T-helper 1 cell treated with Interleukin-12 subunit alpha and Interleukin-12 subunit beta and Interleukin-4 antibody, amounts not matched to agents 30 μg/mL and 1 μg/mL, for 36 hours (primary cell): ENCODE data around the gene PRKX.
"Not testable (repeated sequence)": the region's sequence is repeated elsewhere in the genome, so short reads cannot be mapped to it uniquely, and the experiment has no call there.

Source experiments
- H3K27ac Mint-ChIP-seq: one replicate; pipeline ENCODE4 v1.8.0; 2021; ENCODE audit warnings: mild to moderate bottlenecking, mixed read lengths
- H3K27me3 Mint-ChIP-seq: one replicate; pipeline ENCODE4 v1.8.0; 2021; ENCODE audit warnings: low read depth, mixed read lengths
- H3K36me3 Mint-ChIP-seq: one replicate; pipeline ENCODE4 v1.8.0; 2021; ENCODE audit warnings: low read depth, mixed read lengths
- H3K4me1 Mint-ChIP-seq: one replicate; pipeline ENCODE4 v1.8.0; 2021; ENCODE audit warnings: low read depth, mixed read lengths
- H3K4me3 Mint-ChIP-seq: one replicate; pipeline ENCODE4 v1.8.0; 2021; ENCODE audit warnings: mild to moderate bottlenecking, moderate library complexity, mixed read lengths
- H3K9me3 Mint-ChIP-seq: one replicate; pipeline ENCODE4 v1.8.0; 2021; ENCODE audit warnings: mixed read lengths

PRKX gene

GRCh38 chrX:3717742-3718420 lies 4.4 kb upstream of the PRKX start:
- Mint-ChIP-seq H3K27ac (no peak overlapping the region), H3K4me1 (peaks cover 4% of the 10 kb centered on the region), H3K9me3 (no peaks in the 10 kb centered on the region), H3K4me3 (no peak overlapping the region), H3K36me3 (no peaks in the 10 kb centered on the region), H3K27me3 (peaks cover 12% of the 10 kb centered on the region)

GRCh38 chrX:3715921-3716320 lies 2.5 kb upstream of the PRKX start:
- Mint-ChIP-seq H3K27ac (no peak overlapping the region), H3K36me3 (peaks cover 9% of the 10 kb centered on the region), H3K4me1 (peaks cover 6% of the 10 kb centered on the region), H3K27me3 (peaks cover 5% of the 10 kb centered on the region), H3K9me3 (no peaks in the 10 kb centered on the region), H3K4me3 (no peak overlapping the region)

GRCh38 chrX:3714706-3715479 lies 1.4 kb upstream of the PRKX start:
- not testable (repeated sequence) for H3K36me3 Mint-ChIP-seq, H3K27me3 Mint-ChIP-seq, H3K27ac Mint-ChIP-seq, H3K9me3 Mint-ChIP-seq, H3K4me3 Mint-ChIP-seq
- H3K4me1 Mint-ChIP-seq: peaks cover 14% of the 10 kb centered on the region

GRCh38 chrX:3713937-3714434 lies 537 bp upstream of the PRKX start:
- Mint-ChIP-seq H3K9me3 (no peaks in the 10 kb centered on the region), H3K4me1 (peaks cover 13% of the 10 kb centered on the region), H3K27ac (peak overlapping the region; percentile 63), H3K4me3 (peak overlapping the region; percentile 65), H3K27me3 (no peaks in the 10 kb centered on the region), H3K36me3 (peaks cover 9% of the 10 kb centered on the region)

GRCh38 chrX:3712870-3713224 lies 602 bp downstream of the PRKX start:
- Mint-ChIP-seq H3K27ac (no peak overlapping the region), H3K4me3 (peak overlapping the region; percentile 100), H3K9me3 (no peaks in the 10 kb centered on the region)

GRCh38 chrX:3712051-3712869 lies 1.2 kb downstream of the PRKX start:
- Mint-ChIP-seq H3K36me3 (peaks cover 13% of the 10 kb centered on the region), H3K27me3 (no peaks in the 10 kb centered on the region), H3K9me3 (no peaks in the 10 kb centered on the region), H3K27ac (peak overlapping the region; percentile 99), H3K4me3 (peak overlapping the region; percentile 100), H3K4me1 (peaks cover 21% of the 10 kb centered on the region)

More at GRCh38 chrX:3712870-3713224, 602 bp downstream of the PRKX start:
- Mint-ChIP-seq H3K27me3 (no peaks in the 10 kb centered on the region), H3K36me3 (peaks cover 12% of the 10 kb centered on the region), H3K4me1 (peaks cover 17% of the 10 kb centered on the region)

GRCh38 chrX:3711331-3711917 lies 2.0 kb downstream of the PRKX start:
- H3K4me1 Mint-ChIP-seq: peaks cover 27% of the 10 kb centered on the region

GRCh38 chrX:3707673-3708274 lies 5.7 kb downstream of the PRKX start:
- H3K4me3 Mint-ChIP-seq: peak overlapping the region; percentile 44
- peak overlapping the region; percentile 76 for H3K27ac Mint-ChIP-seq
- H3K36me3 Mint-ChIP-seq: peaks cover 34% of the 10 kb centered on the region
- peaks cover 45% of the 10 kb centered on the region for H3K4me1 Mint-ChIP-seq
- not testable (repeated sequence) for H3K27me3 Mint-ChIP-seq, H3K9me3 Mint-ChIP-seq

More at GRCh38 chrX:3711331-3711917, 2.0 kb downstream of the PRKX start:
- H3K27ac Mint-ChIP-seq: peak overlapping the region; percentile 99
- no peaks in the 10 kb centered on the region for H3K27me3 Mint-ChIP-seq
- peak overlapping the region; percentile 100 for H3K4me3 Mint-ChIP-seq
- no peaks in the 10 kb centered on the region for H3K9me3 Mint-ChIP-seq
- peaks cover 15% of the 10 kb centered on the region for H3K36me3 Mint-ChIP-seq

GRCh38 chrX:3706481-3706880 lies 7.0 kb downstream of the PRKX start:
- peak overlapping the region; percentile 31 for H3K4me3 Mint-ChIP-seq
- no peaks in the 10 kb centered on the region for H3K9me3 Mint-ChIP-seq
- H3K36me3 Mint-ChIP-seq: peaks cover 32% of the 10 kb centered on the region
- no peaks in the 10 kb centered on the region for H3K27me3 Mint-ChIP-seq
- peaks cover 48% of the 10 kb centered on the region for H3K4me1 Mint-ChIP-seq
- H3K27ac Mint-ChIP-seq: no peak overlapping the region

- not testable (repeated sequence) for H3K27me3 Mint-ChIP-seq, H3K4me3 Mint-ChIP-seq, H3K9me3 Mint-ChIP-seq
- Mint-ChIP-seq H3K36me3 (peaks cover 38% of the 10 kb centered on the region), H3K4me1 (peaks cover 50% of the 10 kb centered on the region), H3K27ac (peak overlapping the region; percentile 41)
These were observed 10.2 kb downstream of the PRKX start for GRCh38 chrX:3703251-3703650.

GRCh38 chrX:3702095-3702494 lies 11.4 kb downstream of the PRKX start:
- peaks cover 46% of the 10 kb centered on the region for H3K4me1 Mint-ChIP-seq
- H3K4me3 Mint-ChIP-seq: peak overlapping the region; percentile 8
- not testable (repeated sequence) for H3K27ac Mint-ChIP-seq, H3K27me3 Mint-ChIP-seq, H3K9me3 Mint-ChIP-seq
- H3K36me3 Mint-ChIP-seq: peaks cover 43% of the 10 kb centered on the region

GRCh38 chrX:3701445-3701928 lies 12.0 kb downstream of the PRKX start:
- Mint-ChIP-seq H3K4me1 (peaks cover 43% of the 10 kb centered on the region), H3K36me3 (peaks cover 43% of the 10 kb centered on the region), H3K4me3 (peak overlapping the region; percentile 17)
- not testable (repeated sequence) for H3K27me3 Mint-ChIP-seq, H3K9me3 Mint-ChIP-seq, H3K27ac Mint-ChIP-seq

- H3K4me1 Mint-ChIP-seq: peaks cover 49% of the 10 kb centered on the region
- H3K27me3 Mint-ChIP-seq: no peaks in the 10 kb centered on the region
- H3K27ac Mint-ChIP-seq: peak overlapping the region; percentile 92
- peaks cover 45% of the 10 kb centered on the region for H3K36me3 Mint-ChIP-seq
- no peaks in the 10 kb centered on the region for H3K9me3 Mint-ChIP-seq
- H3K4me3 Mint-ChIP-seq: peak overlapping the region; percentile 82
These were observed 13.5 kb downstream of the PRKX start for GRCh38 chrX:3699821-3700381.
